Retinal pigment epithelial cell (primary cell): ENCODE results near the gene CENPE.

ENCODE experiments used
- DNase-seq: peaks from one replicate; pipeline ENCODE4 v3.0.0-alpha.2; 2010; ENCODE audit warnings: low read depth
- H3K4me3 ChIP-seq: 2 replicates; pipeline ENCODE4 v1.5.1; 2011; ENCODE audit warnings: mild to moderate bottlenecking, low read length, control low read depth, moderate library complexity
- CTCF ChIP-seq: conservative IDR thresholded peaks from 2 replicates; pipeline ENCODE4 v1.5.1; 2011; ENCODE audit warnings: low read depth, low read length, control low read depth, inconsistent platforms

The CENPE gene

GRCh38 chr4:103126126-103126525, 72.0 kb downstream of the CENPE start:
- TF ChIP-seq CTCF: no peak
- no peak for DNase-seq
- no peak overlapping the region for H3K4me3 ChIP-seq

DNA sequence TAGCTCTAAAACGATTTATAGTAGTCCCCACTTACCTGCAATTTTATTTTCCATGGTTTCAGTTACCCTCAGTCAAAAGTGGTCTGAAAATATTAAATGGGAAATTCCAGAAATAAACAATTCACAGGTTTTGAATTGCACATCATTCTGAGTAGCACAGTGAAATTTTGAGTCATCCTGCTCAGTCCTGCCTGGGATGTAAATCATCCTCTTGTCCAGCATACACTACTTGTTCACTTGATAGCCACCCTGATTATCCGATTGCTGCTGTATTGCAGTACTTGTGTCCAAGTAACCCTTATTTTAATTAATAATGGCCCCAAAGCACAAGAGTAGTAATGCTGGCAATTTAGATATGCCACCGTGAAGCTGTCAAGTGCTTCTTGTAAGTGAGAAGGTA, 75.0 kb downstream of the CENPE start:
- no peak for DNase-seq
- H3K4me3 ChIP-seq: no peak overlapping the region
- TF ChIP-seq CTCF: no peak

- DNase-seq: no peak
- no peak overlapping the region for H3K4me3 ChIP-seq
- TF ChIP-seq CTCF: no peak
Measured at GRCh38 chr4:103118166-103118565, 80.0 kb downstream of the CENPE start.

DNA sequence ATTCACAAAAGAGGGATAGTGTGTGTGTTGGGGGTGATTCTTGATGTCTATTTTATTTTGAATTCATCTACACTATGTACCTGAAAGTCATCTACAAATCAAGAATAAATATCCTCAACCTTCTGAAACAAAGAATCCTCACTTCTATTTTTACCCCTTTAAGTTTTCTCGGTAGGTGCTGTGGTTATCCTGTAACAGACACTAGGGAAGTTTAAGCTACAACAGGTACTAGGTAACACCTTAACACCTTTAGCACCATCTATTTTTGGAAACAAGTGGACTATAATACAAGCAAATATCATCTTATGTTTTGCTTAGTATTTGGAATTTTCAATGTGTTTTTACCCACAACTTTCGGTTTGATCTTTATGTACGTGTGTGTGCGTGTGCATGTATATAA, 86.5 kb downstream of the CENPE start:
- DNase-seq: no peak
- no peak for TF ChIP-seq CTCF
- no peak overlapping the region for H3K4me3 ChIP-seq

GRCh38 chr4:103108542-103108941, 89.6 kb downstream of the CENPE start:
- no peak overlapping the region for H3K4me3 ChIP-seq
- TF ChIP-seq CTCF: no peak
- DNase-seq: no peak

DNA sequence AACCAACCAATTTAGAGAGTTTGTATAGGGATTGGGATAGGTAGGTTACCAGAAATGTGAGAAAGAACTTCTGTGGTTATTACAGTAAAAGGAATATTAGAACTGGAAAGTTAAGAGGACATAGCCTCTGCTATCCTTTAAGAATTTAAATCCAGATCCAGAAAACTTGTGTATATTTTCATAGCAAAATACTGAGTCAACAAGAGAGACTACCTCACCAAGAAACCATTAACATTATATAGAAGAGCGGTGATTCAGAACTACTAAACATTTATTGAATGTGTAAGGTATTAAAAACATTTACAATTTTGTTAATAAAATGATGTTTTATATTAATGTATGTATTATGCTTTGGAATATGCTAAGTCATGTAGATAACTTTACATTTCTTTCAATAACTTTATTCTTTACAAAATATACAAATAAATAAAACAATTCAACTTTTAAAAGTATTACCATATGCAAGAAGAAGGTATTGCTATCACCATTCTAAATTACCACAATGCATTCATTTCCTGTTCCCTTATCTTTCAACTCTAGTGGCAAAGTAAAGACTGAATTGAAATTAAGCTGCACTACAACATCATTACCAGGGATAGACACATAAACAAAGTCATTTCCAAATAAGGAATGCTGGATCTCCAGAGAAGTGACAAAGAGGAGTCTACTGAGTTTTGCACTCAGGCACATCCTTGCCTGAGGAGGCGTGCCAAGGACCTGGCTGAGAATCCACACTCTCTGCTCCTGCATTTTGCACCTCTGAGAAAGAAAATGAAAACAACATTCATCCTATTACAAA, 92.4 kb downstream of the CENPE start:
- TF ChIP-seq CTCF: no peak
- DNase-seq: no peak
- H3K4me3 ChIP-seq: no peak overlapping the region

- DNase-seq: no peak
- H3K4me3 ChIP-seq: no peak overlapping the region
- no peak for TF ChIP-seq CTCF
Measured at GRCh38 chr4:103104886-103105285, 93.3 kb downstream of the CENPE start.
